M059J (cell line): ENCODE results near the gene AGBL3. TPM values are rescaled to one million over a fixed set of nuclear protein-coding genes. Genes with fewer than 3 reads are reported as not detected.

ENCODE experiments used
- total RNA-seq: library from RNA; depleted of rRNA; stranded (reverse); fragments of >200 nt; shearing (Covaris generic); gene quantifications from 2 replicates; pipeline ENCODE4 v1.2.3, GENCODE V29; 2014; rRNA removed

The AGBL3 gene
- total RNA-seq, 1 experiment from 2014 or later = 1.8 TPM

Other genes starting within 250 kb of the AGBL3 start
- 243 and 296 TPM in 2 replicates for gene CALD1, start 206.9 kb upstream of the AGBL3 start, total RNA-seq
- 11.2 and 21.2 TPM in 2 replicates for gene TMEM140, start 161.6 kb downstream of the AGBL3 start, total RNA-seq
- gene CYREN, start 184.2 kb downstream of the AGBL3 start, total RNA-seq = 49.5 and 62.2 TPM in 2 replicates
- gene WDR91, start 225.0 kb downstream of the AGBL3 start, total RNA-seq = 3.0 and 4.8 TPM in 2 replicates
- gene STRA8, start 247.3 kb downstream of the AGBL3 start, total RNA-seq = not detected in 2 replicates